Fibroblast of villous mesenchyme (primary cell): Measurements from ENCODE around the gene RPS21. TPM values are rescaled to one million over a fixed set of nuclear protein-coding genes. Genes with fewer than 3 reads are reported as not detected.

Experiments
- DNase-seq: peaks from one replicate; pipeline ENCODE4 v3.0.0-alpha.2; 2010; ENCODE audit warnings: low read depth
- H3K4me3 ChIP-seq: 2 replicates; pipeline ENCODE4 v1.5.1; 2011; ENCODE audit warnings: low read depth, mild to moderate bottlenecking, low read length
- CTCF ChIP-seq: IDR thresholded peaks from 2 replicates; pipeline ENCODE4 v1.5.1; 2012; ENCODE audit warnings: low read depth, mild to moderate bottlenecking, low read length; ENCODE audit not compliant: insufficient read depth
- total RNA-seq: library from RNA; depleted of rRNA; stranded (reverse); fragments of >200 nt; gene quantifications from 2 replicates; pipeline ENCODE4 v1.2.3, GENCODE V29; 2012

Gene RPS21
- total RNA-seq, 1 donor: 457 TPM

GRCh38 chr20:62353289-62354030 is 33.4 kb upstream of the RPS21 start:
- TF ChIP-seq CTCF: no peak
- no peak for DNase-seq
- no peak overlapping the region for H3K4me3 ChIP-seq

DNA sequence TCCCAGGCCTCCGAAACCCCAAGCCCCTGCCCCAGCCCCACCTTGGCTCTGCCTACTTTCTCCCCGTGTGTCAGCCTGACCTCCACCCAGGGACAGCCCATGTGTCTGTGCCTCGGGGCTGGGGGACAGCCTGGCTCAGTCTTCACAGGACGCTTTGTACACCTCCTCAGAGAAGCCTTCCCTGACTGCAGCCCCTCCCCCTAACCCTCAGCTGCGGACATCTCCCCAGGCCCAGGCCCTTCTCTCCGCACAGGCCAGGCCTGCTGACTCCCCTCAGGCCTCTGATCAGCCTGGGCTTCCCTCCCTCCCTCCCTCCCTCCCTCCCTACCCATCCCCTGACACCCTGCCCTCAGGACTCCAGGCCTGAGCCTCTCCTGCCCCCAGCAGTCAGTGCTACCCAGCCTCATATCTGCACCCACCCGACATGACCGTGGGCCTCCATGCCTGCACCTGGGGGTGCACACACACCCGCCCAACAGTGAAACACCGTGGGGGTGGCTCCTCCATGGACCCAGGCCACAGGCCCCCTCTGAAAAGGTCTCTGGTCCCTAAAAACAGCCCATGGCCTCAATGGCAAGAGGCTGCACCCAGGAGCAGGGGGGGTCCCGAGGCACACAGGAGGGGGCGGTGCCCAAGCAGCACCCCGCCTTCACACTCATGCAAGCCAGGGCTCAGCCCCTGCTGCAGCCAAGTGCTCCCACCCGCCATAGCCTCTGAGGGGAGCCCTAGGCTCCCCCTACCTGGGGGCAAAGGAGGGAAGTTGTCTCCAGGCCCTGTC is 32.7 kb upstream of the RPS21 start:
- no peak for TF ChIP-seq CTCF
- no peak for DNase-seq

GRCh38 chr20:62354811-62355341 is 32.0 kb upstream of the RPS21 start:
- H3K4me3 ChIP-seq: no peak overlapping the region
- TF ChIP-seq CTCF: no peak
- DNase-seq: no peak

More for the DNA sequence above, 32.7 kb upstream of the RPS21 start:
- H3K4me3 ChIP-seq: no peak overlapping the region

DNA sequence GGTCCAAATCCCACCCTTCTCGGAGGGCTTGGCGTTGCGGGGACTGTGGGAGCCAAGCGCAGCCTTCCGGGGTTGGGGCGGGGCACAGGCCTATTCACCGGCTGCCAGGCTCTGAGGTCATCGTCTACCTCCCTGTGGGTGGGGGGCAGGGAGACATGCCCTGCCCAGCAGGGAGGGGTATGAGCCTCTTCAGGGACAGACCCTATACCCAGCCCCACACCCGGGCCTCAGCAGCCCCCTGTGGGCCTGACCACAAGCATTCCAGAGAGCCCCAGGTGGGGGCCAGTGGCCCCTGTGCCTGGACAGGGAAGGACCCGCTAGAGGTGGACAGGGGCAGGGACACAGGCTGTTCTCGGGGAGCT is 31.4 kb upstream of the RPS21 start:
- no peak overlapping the region for H3K4me3 ChIP-seq
- no peak for TF ChIP-seq CTCF
- no peak for DNase-seq

DNA sequence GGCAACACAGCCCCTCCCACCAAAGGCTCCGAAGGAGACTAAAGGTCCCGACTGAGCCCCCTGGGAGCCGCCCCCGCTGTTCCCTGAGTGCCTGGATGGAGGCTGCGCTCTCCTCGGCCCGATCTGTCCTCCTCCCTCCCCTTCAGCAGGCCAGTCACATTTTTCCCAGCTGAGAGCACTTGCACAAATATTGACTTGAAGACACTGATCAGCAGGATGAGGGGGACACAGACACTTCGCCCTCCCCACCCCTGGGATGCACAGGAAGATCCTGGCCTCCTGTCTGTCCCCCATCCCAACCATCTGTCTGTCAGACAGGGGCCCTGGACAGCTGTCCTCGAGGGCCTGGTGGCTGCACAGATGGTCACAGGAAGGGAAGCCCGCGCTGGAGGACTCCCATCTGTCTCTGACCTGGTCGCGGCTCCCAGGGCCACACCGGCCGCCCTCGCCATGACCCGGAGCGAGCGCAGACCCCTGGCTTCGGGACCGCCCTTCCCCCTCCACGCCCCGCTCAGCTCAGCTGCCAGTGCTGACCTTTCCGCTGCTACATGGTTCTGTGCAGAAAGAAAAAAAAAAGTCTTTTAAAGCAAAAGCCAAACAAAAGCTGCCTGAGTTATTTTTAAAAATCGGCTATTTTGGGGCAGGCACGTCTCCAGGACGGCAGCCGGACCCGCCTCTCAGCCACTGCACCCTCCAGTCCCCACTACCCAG is 30.9 kb upstream of the RPS21 start:
- TF ChIP-seq CTCF: no peak
- DNase-seq: no peak
- H3K4me3 ChIP-seq: no peak overlapping the region

DNA sequence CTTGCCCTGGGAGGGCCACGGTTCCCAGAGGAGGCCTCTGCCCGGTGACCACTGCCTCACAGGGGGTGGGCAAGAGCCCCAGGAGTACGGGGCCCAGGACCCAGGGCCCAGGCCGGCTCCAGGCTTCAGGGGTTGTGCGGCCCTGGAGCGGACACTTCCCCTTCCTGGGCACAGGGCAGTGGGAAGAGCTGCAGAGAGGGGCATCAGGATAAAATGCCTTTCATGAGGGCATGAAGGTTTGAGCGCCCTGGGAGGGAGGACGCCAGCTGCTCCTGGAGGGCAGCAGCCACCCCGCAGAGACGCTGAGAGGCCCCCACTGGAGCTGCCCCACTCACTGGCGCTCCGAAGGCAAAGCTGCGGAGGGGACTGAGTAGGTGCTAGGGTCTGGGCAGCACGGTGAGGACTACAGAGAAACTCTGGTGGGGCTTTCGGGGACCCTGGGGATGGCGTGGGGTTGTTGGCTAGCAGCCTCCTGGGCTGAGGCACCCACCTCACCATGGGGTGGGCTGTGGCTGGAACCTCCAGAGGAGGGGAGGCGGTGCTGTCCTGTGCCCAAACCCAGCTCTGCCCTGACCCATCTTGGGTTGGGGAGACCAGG is 30.2 kb upstream of the RPS21 start:
- no peak for DNase-seq
- no peak overlapping the region for H3K4me3 ChIP-seq
- no peak for TF ChIP-seq CTCF
